H1 (cell line): ENCODE data around the gene C12orf43. TPM values are rescaled to one million over a fixed set of nuclear protein-coding genes. Genes with fewer than 3 reads are reported as not detected.

ENCODE experiments used
- CTCF ChIA-PET: fragments of 300-600 bp; sonication (Branson Sonifier 250); formaldehyde crosslinking; loops from one replicate; lab custom pipeline; 2021; ENCODE audit not compliant: partially characterized antibody; lab: Charles Lee
- POLR2A ChIA-PET: fragments of 300-600 bp; sonication (Branson Sonifier 250); formaldehyde crosslinking; loops from one replicate; lab custom pipeline; 2021; ENCODE audit warnings: inconsistent platforms; ENCODE audit not compliant: partially characterized antibody; lab: Charles Lee
- DNase-seq, 2 experiments: peaks; one replicate each; pipeline versions ENCODE4 v3.0.0 to v3.0.0-alpha.2; 2010 to 2022; ENCODE audit warnings: low spot score in 2 of 2, low read depth in 1 of 2, mixed read lengths in 1 of 2
- FAIRE-seq: peaks from 2 replicates; lab custom pipeline; 2011; peaks lifted over from hg19 to GRCh38; lab: Jason Lieb, UNC
- H2AFZ ChIP-seq: 2 replicates; pipeline ENCODE4 v1.8.1; 2012; ENCODE audit warnings: low read length, inconsistent platforms
- H2AK5ac ChIP-seq: 2 replicates; pipeline ENCODE4 v1.6.1; 2013; ENCODE audit warnings: low read depth, low read length
- H2BK120ac ChIP-seq: replicated peaks from 2 replicates; pipeline ENCODE3; 2013; ENCODE audit warnings: low read depth, low read length, inconsistent platforms
- H2BK12ac ChIP-seq: 2 replicates; pipeline ENCODE4 v1.6.1; 2013; ENCODE audit warnings: low read depth, low read length
- H2BK15ac ChIP-seq: 2 replicates; pipeline ENCODE4 v1.6.1; 2013; ENCODE audit warnings: low read length
- H2BK20ac ChIP-seq: 2 replicates; pipeline ENCODE4 v1.6.1; 2013; ENCODE audit warnings: low read length
- H2BK5ac ChIP-seq: 2 replicates; pipeline ENCODE4 v1.6.1; 2013; ENCODE audit warnings: low read depth, low read length
- H3K14ac ChIP-seq: 2 replicates; pipeline ENCODE4 v1.6.1; 2013; ENCODE audit warnings: inconsistent platforms; ENCODE audit not compliant: insufficient read length
- H3K18ac ChIP-seq: 2 replicates; pipeline ENCODE4 v1.6.1; 2013; ENCODE audit warnings: low read length; ENCODE audit errors: extremely low read depth
- H3K23ac ChIP-seq: 2 replicates; pipeline ENCODE4 v1.6.1; 2013; ENCODE audit warnings: inconsistent platforms; ENCODE audit not compliant: insufficient read length
- H3K23me2 ChIP-seq: 2 replicates; pipeline ENCODE4 v1.6.1; 2013; ENCODE audit warnings: low read depth, low read length
- H3K27ac ChIP-seq: 2 replicates; pipeline ENCODE4 v1.6.1; 2011; ENCODE audit warnings: low read depth, low read length, inconsistent platforms
- H3K27me3 ChIP-seq, 4 experiments: replicated peaks in 1 of 4; 1 replicate in 1 of 4; 2 replicates in 3 of 4; pipeline versions ENCODE4 v1.6.1 to v1.8.1; 2011 to 2013; ENCODE audit warnings: low read length in 3 of 4, mild to moderate bottlenecking in 3 of 4, inconsistent platforms in 2 of 4, mixed read lengths in 2 of 4, moderate library complexity in 1 of 4; ENCODE audit not compliant: control insufficient read depth in 3 of 4, insufficient read depth in 3 of 4; ENCODE audit errors: extremely low read depth in 1 of 4
- H3K36me3 ChIP-seq, 4 experiments: 2 replicates each; pipeline versions ENCODE4 v1.6.1 to v1.8.1; 2011 to 2013; ENCODE audit warnings: mild to moderate bottlenecking in 4 of 4, low read length in 3 of 4, moderate library complexity in 2 of 4, control low read depth in 1 of 4, inconsistent platforms in 1 of 4; ENCODE audit not compliant: insufficient read depth in 4 of 4, control insufficient read depth in 2 of 4
- H3K4ac ChIP-seq: replicated peaks from 2 replicates; pipeline ENCODE3; 2013; ENCODE audit warnings: low read length, low read depth, mixed read lengths, inconsistent platforms; ENCODE audit not compliant: insufficient read length
- H3K4me1 ChIP-seq, 4 experiments: replicated peaks in 1 of 4; 1 replicate in 1 of 4; 2 replicates in 3 of 4; pipeline versions ENCODE4 v1.6.1 to v1.8.1; 2011 to 2013; ENCODE audit warnings: low read length in 3 of 4, inconsistent platforms in 2 of 4, mixed read lengths in 1 of 4; ENCODE audit not compliant: insufficient read depth in 4 of 4, control insufficient read depth in 3 of 4
- H3K4me2 ChIP-seq, 2 experiments: 2 replicates each; pipeline versions ENCODE4 v1.6.1 to v1.8.1; 2011 to 2013; ENCODE audit warnings: low read depth in 2 of 2, low read length in 2 of 2, control low read depth in 1 of 2, inconsistent platforms in 1 of 2, mild to moderate bottlenecking in 1 of 2; ENCODE audit not compliant: insufficient read depth in 1 of 2
- H3K4me3 ChIP-seq, 4 experiments: fragments of 200-600, 300-600 bp in 1 of 4; sonication (generic), shearing (Covaris generic), sonication (Bioruptor Twin) in 1 of 4; 2 replicates each; pipeline versions ENCODE4 v1.5.1 to v1.8.1; 2011 to 2016; ENCODE audit warnings: low read length in 4 of 4, low read depth in 3 of 4, control low read depth in 2 of 4, inconsistent platforms in 2 of 4, mild to moderate bottlenecking in 2 of 4, mixed read lengths in 1 of 4, moderate library complexity in 1 of 4; ENCODE audit not compliant: insufficient read depth in 2 of 4; ENCODE audit errors: extremely low read depth in 1 of 4
- H3K56ac ChIP-seq: replicated peaks from 2 replicates; pipeline ENCODE3; 2013; ENCODE audit warnings: low read depth, mild to moderate bottlenecking, mixed read lengths, low read length, inconsistent platforms; ENCODE audit not compliant: insufficient read length
- H3K79me1 ChIP-seq: 2 replicates; pipeline ENCODE4 v1.6.1; 2013; ENCODE audit warnings: low read depth, low read length, control low read depth
- H3K79me2 ChIP-seq, 2 experiments: 2 replicates each; pipeline versions ENCODE4 v1.6.1 to v1.8.1; 2012 to 2013; ENCODE audit warnings: low read length in 2 of 2, mild to moderate bottlenecking in 2 of 2, inconsistent platforms in 1 of 2; ENCODE audit not compliant: insufficient read depth in 2 of 2, control insufficient read depth in 1 of 2
- H3K9ac ChIP-seq, 4 experiments: replicated peaks in 1 of 4; 1 replicate in 1 of 4; 2 replicates in 3 of 4; pipeline versions ENCODE4 v1.6.1 to v1.8.1; 2011 to 2013; ENCODE audit warnings: low read depth in 3 of 4, low read length in 3 of 4, control low read depth in 2 of 4, mild to moderate bottlenecking in 2 of 4, moderate library complexity in 2 of 4, inconsistent platforms in 1 of 4; ENCODE audit errors: extremely low read depth in 1 of 4
- H3K9me3 ChIP-seq, 2 experiments: 2 replicates each; pipeline versions ENCODE4 v1.6.1 to v1.8.1; 2012 to 2013; ENCODE audit warnings: mild to moderate bottlenecking in 2 of 2, moderate library complexity in 2 of 2, control low read depth in 1 of 2, inconsistent platforms in 1 of 2, low read depth in 1 of 2, low read length in 1 of 2, mixed read lengths in 1 of 2; ENCODE audit not compliant: insufficient read depth in 2 of 2
- H4K20me1 ChIP-seq, 2 experiments: replicated peaks in 1 of 2; 2 replicates each; pipeline versions ENCODE3 to v1.8.1; 2011 to 2013; ENCODE audit warnings: inconsistent platforms in 2 of 2, low read length in 2 of 2, mild to moderate bottlenecking in 1 of 2; ENCODE audit not compliant: insufficient read depth in 2 of 2, control insufficient read depth in 1 of 2
- H4K5ac ChIP-seq: 2 replicates; pipeline ENCODE4 v1.6.1; 2013; ENCODE audit warnings: low read length, low read depth, mixed read lengths, inconsistent platforms; ENCODE audit not compliant: insufficient read length
- H4K8ac ChIP-seq: 2 replicates; pipeline ENCODE4 v1.8.0; 2013; ENCODE audit warnings: mild to moderate bottlenecking, moderate library complexity, low read length, inconsistent platforms; ENCODE audit not compliant: insufficient read depth; ENCODE audit errors: extremely low read depth
- H4K91ac ChIP-seq: replicated peaks from 2 replicates; pipeline ENCODE3; 2013; ENCODE audit warnings: low read length, mixed read lengths, inconsistent platforms; ENCODE audit not compliant: insufficient read length
- WGBS, 2 experiments: shearing (Covaris generic) in 1 of 2; methylation state at CpG; one replicate each; pipeline versions ENCODE4 v1.1.6 to v1.1.7; 2013 to 2015; ENCODE audit warnings: low lambda C conversion rate in 2 of 2, mixed read lengths in 2 of 2, inconsistent platforms in 1 of 2, low coverage in 1 of 2, missing lambda C conversion rate in 1 of 2; ENCODE audit not compliant: insufficient replicate concordance in 2 of 2, insufficient coverage in 1 of 2, insufficient read length in 1 of 2; ENCODE audit errors: extremely low coverage in 1 of 2, missing lambda C conversion rate in 1 of 2; 5-methylcytosine and 5-hydroxymethylcytosine counted together
- polyA plus RNA-seq, 7 experiments: library from polyadenylated mRNA; depleted of rRNA in 3 of 7; stranded (reverse) in 5 of 7; unstranded in 2 of 7; fragments of >200 nt in 5 of 7; fragments of 200-250 nt in 2 of 7; gene quantifications; 1 replicate in 5 of 7; 2 replicates in 1 of 7; 4 replicates in 1 of 7; pipeline versions ENCODE4 v1.2.1 to v1.2.3, GENCODE V29; 2011 to 2013; ENCODE audit warnings: missing spikeins in 2 of 7, mixed read lengths in 2 of 7
- total RNA-seq: library from RNA; stranded (reverse); fragmentation: NEBNext Ultra II Directional; extraction: Animal tissue kit (Norgen Biotek cat#: 25700); gene quantifications from 2 replicates; pipeline ENCODE4 v1.2.1, GENCODE V29; 2021

Gene C12orf43
- total and polyA plus RNA-seq, 2 of the 8 experiments (the other 6 are each of a cell fraction or from before 2014, with no cell fraction given): 9.2 to 22.3 TPM

DNA sequence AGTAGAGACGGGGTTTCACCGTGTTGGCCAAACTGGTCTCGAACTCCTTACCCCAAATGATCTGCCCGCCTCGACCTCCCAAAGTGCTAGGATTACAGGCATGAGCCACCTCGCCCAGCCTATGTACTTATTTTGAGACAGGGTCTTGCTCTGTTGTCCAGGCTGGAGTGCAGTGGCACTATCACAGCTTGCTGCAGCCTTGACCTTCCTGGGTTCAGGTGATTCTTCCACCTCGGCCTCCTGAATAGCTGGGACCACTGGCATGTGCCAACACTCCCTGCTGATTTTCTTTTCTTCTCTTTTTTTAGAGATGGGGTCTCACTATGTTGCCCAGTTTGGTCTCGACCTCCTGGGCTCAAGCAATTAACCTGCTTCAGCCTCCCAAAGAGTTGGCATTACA is 52.0 kb downstream of the C12orf43 start:
- no peak overlapping the region for H4K91ac ChIP-seq
- H3K79me2 ChIP-seq: no peaks in the 10 kb centered on the region
- no peak overlapping the region for H2BK15ac ChIP-seq
- H3K23ac ChIP-seq: no peak overlapping the region
- no peak overlapping the region for H2BK20ac ChIP-seq
- H3K14ac ChIP-seq: no peak overlapping the region
- H2AK5ac ChIP-seq: no peak overlapping the region
- DNase-seq: no peak
- no peaks in the 10 kb centered on the region for H3K27me3 ChIP-seq
- no peak overlapping the region for H4K8ac ChIP-seq
- H3K27ac ChIP-seq: no peak overlapping the region
- 91% methylated on average over 7 of the region's 8 CpGs; no CpG with 5 or more reads in 1 of the 2 experiments for WGBS, 2 experiments
- no peak overlapping the region for H3K9ac ChIP-seq
- H3K56ac ChIP-seq: no peak overlapping the region
- CTCF ChIA-PET: interaction anchor here (0.6 to 2.2 kb wide), 5 partner anchors 7 to 317 kb away, joined by 3 to 7 read pairs (median 3); partner anchors contain the start of gene SPPL3
- no peak overlapping the region for H3K18ac ChIP-seq
- H2BK120ac ChIP-seq: no peak overlapping the region
- H3K9me3 ChIP-seq: no peaks in the 10 kb centered on the region
- POLR2A ChIA-PET: no interaction called here
- H2AFZ ChIP-seq: no peak overlapping the region
- FAIRE-seq: no peak
- no peaks in the 10 kb centered on the region for H3K79me1 ChIP-seq
- no peaks in the 10 kb centered on the region for H3K23me2 ChIP-seq
- H3K4me1 ChIP-seq: peaks cover 0 to 3% (median 0%) of the 10 kb centered on the region in 4 experiments; a peak in 1 of 7 replicates
- no peaks in the 10 kb centered on the region for H4K20me1 ChIP-seq
- H3K4me3 ChIP-seq: no peak overlapping the region
- no peak overlapping the region for H4K5ac ChIP-seq
- H3K4ac ChIP-seq: no peak overlapping the region
- H2BK12ac ChIP-seq: no peak overlapping the region
- H2BK5ac ChIP-seq: no peak overlapping the region
- H3K36me3 ChIP-seq: no peaks in the 10 kb centered on the region
- no peak overlapping the region for H3K4me2 ChIP-seq
